SU-DHL-6 (cell line): Measurements from ENCODE around the gene RBMS3.

ENCODE experiments used
- CTCF ChIP-seq: fragments of 200-600 bp; sonication (generic); IDR thresholded peaks from one replicate; pipeline ENCODE4 v1.5.1; 2017; ENCODE audit warnings: antibody characterized with exemption, mild to moderate bottlenecking, low read length, moderate library complexity; ENCODE audit not compliant: insufficient read depth, poor library complexity, severe bottlenecking
- EZH2phosphoT487 ChIP-seq: fragments of 200-600 bp; sonication (generic), shearing (Covaris generic); conservative IDR thresholded peaks from 2 replicates; pipeline ENCODE4 v1.6.1; 2018; ENCODE audit warnings: mild to moderate bottlenecking, antibody characterized with exemption, low read length, moderate library complexity, mixed read lengths

- TF ChIP-seq CTCF (no peak), EZH2phosphoT487 (no peak)
Observed at GRCh38 chr3:29478611-29479010, 197.7 kb downstream of the RBMS3 start.
